Fibroblast of peridontal ligament (primary cell): Measurements from ENCODE around the gene SYK.
"Not testable (repeated sequence)": the region's sequence is repeated elsewhere in the genome, so short reads cannot be mapped to it uniquely, and the experiment has no call there.

Source experiments
- DNase-seq: peaks from one replicate; pipeline ENCODE4 v3.0.0-alpha.2; 2010; ENCODE audit errors: extremely low read depth

SYK gene

GRCh38 chr9:90880669-90881068 is 79.0 kb downstream of the SYK start:
- no peak for DNase-seq

DNA sequence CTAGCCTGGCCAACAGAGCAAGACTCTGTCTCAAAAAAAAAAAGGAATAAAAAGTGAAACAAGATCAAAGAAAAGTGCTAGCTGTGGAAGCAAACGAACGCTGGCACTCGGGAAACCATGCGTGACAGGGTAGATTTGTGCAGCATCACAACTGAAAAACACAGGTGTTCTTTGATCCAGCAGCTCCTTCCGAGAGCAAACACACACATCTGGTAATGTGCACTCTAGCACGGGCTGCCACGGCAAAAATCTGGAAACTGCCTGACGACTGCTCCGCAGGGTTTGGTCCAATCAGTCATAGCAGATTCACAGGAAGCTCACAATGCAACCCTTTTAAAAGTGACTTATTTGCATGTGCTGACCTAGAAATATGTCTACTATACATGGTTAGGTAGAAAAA is 80.0 kb downstream of the SYK start:
- DNase-seq: no peak

DNA sequence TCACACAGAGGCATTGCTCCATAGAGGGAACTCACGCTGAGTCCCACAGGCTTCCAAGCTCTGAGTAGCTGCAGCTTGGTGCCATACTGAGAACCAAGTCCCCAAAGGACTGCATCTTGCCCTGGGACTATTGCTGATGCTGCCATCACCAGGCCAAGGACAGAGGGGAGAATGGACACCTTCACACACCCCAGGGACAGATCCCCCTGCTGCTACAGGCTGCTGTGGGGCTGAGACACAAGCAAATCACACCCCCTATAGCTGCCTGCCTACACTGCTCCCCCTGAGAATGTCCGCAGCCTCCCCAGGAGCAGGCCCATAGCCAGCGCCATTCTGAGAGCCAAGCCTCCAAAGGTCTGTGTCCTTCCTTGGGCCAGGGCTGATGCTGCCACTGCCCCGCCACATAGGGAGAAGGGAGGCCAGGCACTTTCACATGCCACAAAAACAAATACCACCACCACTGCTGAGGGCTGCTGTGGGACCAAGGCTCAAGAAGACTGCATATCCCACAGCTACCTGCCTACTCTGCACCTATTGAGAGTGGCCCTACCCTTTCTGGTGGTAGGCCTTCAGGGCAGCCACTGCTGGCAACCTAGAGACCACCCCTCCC is 81.5 kb downstream of the SYK start:
- no peak for DNase-seq

- DNase-seq: no peak
These were observed 82.0 kb downstream of the SYK start for GRCh38 chr9:90883661-90884060.

DNA sequence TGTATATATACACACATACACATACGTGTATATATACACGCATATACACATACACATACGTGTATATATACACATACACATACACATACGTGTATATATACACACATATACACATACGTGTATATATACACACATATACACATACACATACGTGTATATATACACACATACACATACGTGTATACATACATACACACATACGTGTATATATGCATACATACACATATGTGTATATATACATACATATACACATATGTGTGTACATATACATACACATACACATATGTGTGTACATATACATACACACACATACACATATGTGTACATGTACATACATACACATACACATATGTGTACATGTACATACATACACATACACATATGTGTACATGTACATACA is 82.6 kb downstream of the SYK start:
- DNase-seq: no peak

DNA sequence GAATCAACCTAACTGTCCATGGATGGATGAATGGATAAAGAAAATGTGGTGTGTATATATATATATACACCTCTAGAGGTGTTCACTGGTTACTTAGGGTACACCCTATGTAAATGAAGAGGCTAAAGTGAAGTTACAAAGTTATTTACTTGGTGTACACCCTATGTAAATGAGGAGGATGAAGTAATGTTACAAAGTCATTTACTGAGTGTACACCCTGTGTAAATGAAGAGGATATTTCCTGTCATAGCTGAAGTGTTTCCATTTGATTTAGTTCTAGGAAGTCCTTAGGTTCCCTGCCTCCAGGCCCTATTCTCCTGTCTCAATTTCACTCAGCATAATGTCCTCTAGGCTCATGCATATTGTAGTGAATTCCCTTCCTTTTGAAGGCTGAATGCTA is 85.2 kb downstream of the SYK start:
- DNase-seq: not testable (repeated sequence)

DNA sequence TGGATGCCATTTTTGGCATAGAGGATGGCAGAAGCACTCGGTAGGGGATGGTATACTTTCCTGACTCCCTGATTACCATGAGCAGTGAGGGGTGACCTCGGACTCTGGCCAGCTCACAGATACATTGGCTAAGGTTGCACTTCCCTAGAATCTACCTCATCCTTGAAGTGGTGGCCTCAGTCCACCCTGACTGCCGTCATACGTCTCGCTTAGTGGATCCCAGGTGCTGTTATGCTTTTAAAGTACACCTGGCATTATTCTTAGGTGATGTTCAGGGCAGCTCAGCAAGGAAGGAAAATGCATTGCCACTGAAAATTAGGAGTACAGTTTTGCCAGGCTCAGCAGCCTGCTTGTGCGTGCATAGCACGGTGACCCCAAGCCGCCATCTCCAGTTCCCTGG is 87.3 kb downstream of the SYK start:
- DNase-seq: no peak

DNA sequence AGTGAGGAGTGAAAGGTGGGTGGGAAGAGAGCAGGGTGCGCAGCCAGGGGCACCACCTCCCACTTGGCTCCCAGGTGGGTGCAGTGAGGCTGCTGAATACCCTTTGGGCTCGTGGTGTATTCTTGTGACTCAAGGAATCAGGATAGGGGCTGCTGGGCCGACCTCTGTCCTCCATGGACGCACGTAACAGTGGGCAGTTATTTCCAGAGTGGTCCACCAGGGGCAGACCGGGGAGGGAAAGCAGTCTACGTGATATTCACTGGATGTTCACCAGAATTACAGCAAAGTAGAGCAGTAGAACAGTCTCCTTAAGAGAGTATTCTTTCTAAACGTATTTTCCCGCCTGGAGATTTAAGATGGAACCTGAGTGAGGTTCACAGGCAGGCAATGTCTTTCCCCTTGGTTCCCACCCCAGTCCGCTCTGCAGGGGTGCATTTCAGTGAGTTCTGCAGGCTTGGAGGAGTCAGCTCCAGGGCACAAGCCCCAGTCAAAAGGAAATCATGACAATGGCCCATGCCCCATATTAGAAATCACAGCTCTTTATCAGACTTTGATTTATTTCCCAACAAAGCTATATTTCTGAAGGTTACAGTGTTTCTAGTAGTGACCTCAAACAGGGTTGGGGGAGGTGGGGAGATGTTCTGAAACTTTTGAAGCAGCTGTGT is 88.7 kb downstream of the SYK start:
- DNase-seq: no peak

DNA sequence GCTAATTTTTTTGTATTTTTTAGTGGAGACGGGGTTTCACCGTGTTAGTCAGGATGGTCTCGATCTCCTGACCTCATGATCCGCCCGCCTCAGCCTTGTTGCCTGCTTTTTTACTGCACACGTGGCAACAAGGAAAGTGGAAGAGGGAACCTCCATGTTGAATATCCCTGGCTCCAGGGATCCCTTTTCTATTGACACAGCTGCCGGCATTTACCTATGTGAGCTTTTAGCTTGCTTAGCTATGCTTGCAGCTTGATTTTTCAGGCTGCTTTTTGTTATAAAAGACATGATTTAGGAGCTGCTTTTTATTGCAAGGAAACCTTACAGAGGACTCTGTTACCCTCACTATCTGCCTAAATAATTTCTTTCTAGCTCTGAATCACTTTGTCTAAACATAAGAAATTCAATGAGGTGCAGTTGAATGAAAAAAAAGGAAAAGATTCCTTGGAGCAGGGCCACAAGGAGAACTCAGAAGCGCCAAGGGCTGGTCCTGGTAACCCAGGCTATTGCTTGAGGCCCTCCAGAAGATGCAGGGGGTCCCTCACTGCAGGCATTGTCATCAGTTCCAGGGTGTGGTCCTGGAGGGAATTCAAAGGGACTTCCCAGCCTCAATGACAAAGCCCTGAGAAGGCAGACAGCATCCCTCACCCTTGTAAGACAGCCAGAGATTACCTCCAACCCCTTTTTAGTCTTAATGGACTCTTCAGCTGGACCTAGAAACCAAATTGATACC is 89.9 kb downstream of the SYK start:
- DNase-seq: no peak

GRCh38 chr9:90892918-90893317 is 91.3 kb downstream of the SYK start:
- DNase-seq: no peak

- DNase-seq: no peak
These were observed 92.1 kb downstream of the SYK start for GRCh38 chr9:90893706-90894105.

GRCh38 chr9:90894986-90895687 is 93.5 kb downstream of the SYK start:
- no peak for DNase-seq

DNA sequence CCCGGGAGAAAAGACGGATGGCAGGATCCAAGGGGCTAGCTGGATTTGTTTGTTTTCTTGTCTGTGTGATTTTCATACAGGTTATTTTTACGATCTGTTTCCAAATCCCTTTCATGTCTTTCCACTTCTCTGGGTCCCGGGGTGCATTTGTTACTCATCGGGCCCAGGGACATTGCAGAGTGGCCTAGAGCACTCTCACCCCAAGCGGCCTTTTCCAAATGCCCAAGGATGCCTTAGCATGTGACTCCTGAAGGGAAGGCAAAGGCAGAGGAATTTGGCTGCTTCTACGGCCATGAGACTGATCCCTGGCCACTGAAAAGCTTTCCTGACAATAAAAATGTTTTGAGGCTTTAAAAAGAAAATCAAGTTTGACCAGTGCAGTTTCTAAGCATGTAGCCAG is 94.2 kb downstream of the SYK start:
- no peak for DNase-seq

GRCh38 chr9:90896231-90896630 is 94.6 kb downstream of the SYK start:
- DNase-seq: no peak

DNA sequence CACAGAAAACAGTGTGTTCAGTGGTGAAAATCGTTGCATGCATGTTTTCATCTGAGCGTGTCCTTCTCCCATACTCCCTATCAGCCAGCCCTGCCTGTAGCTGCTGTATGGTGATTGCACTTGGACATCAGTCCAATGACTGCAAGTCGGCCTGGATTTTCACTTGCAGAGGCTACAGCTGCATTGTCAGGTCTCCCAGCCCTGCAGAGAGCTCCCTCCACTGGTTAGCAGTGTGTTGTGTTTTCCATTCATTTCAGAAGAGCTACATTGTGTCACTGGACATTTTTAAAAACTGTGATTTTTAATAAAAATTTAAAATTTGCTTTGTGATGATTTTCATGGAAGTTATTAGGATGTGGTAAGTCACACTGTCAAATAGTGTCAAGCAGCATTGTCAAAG is 96.6 kb downstream of the SYK start:
- peak; percentile 4 for DNase-seq

- no peak for DNase-seq
These were observed 97.7 kb downstream of the SYK start for GRCh38 chr9:90899287-90899686.

DNA sequence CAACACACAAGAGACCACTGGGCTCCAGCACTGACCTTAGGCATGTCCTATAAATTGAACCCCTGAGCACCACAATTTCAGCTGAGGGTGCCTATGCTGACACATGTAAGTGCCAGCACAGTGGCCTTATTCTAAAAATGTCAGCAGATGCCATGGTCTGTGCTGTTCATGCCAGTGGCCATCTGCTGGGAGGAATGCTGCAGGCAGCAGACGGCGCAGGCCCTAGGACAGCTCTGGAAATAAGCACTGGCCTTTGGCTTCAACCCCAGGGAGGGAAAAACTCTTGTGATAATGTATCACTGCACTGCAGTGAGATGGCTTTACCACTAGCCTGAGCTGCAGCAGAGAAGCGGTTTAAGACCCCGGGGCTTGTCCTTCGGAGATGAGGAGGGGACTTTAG is 98.5 kb downstream of the SYK start:
- no peak for DNase-seq

DNA sequence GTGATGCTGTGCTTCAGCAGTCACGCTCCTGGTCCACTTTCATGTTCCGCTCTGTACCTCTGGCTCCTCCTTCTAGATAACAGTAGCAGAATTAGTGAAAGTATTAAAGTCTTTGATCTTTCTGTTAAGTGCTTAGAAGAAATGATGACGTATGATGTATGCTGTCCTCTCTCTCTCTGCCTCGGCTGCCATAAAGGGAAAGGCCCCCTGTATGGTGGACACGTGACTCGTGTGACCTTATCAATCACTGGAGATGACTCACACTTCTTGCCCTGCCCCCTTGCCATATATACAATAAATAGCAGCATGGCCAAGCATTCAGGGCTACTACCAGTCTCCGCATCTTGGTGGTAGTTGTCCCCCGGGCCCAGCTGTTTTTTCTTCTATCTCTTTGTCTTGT is 100.3 kb downstream of the SYK start:
- no peak for DNase-seq

DNA sequence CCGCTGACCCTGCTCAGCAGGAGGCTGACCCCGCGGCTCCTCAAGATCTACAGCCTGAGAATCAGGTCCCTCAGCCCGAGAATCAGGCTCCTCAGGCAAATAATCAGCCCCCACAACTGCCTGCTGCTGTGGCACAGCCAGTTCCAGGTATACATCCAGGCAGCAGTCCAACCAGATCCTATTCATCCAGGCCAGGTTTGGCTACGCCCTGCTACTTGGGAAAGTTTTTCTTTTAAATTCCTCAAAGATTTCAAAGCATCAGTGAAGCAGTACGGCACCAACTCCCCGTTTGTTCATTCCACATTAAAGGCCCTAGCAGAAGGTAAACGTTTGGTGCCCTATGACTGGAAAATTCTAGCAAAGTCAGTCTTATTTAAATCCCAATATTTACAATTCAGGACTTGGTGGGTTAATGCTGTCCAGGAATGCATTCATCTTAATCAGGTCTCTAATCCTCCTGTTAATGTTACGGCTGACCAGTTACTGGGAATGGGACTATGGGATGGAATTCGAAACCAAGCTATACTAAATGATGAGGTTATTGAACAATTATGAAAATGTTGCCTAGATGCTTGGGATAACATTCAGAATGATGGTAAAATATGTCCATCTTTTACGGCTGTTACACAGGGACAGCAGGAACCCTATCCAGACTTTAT is 102.3 kb downstream of the SYK start:
- no peak for DNase-seq

GRCh38 chr9:90904706-90905478 is 103.3 kb downstream of the SYK start:
- no peak for DNase-seq

DNA sequence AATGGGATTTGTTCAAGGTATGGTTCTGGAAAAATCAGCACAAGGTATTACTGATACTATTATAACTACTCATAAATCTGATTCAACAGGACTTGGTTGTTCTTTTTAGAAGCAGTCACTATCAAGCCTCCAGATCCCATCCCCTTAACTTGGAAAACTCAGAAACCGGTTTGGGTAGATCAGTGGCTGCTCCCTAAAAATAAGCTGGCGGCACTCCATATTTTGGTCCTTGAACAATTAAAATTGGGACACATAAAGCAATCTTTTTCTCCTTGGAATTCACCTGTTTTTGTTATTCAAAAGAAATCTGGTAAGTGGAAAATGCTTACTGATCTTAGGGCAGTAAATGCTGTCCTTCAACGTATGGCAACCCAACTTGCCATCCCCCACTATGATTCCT is 104.2 kb downstream of the SYK start:
- DNase-seq: no peak
